Measurements from ENCODE around the gene INPP5K. TPM values are rescaled to one million over a fixed set of nuclear protein-coding genes. Genes with fewer than 3 reads are reported as not detected.

The INPP5K gene
- total RNA-seq, 1 experiment from 2014 or later = 29.4 TPM

- Histone ChIP-seq H3K14ac (ENCODE audit: insufficient read depth, low read length) (no peak overlapping the region; the same call in 1 of the 2 replicates), H2BK20ac (ENCODE audit: low read depth, low read length, poor library complexity, severe bottlenecking) (no peak overlapping the region), H4K20me1 (ENCODE audit: control insufficient read depth, insufficient read depth, insufficient read length) (no peaks in the 10 kb centered on the region), H2BK12ac (ENCODE audit: insufficient read length, low read depth, low read length) (no peak overlapping the region), H4K5ac (ENCODE audit: insufficient read length, low read depth, low read length) (no peak overlapping the region), H3T11ph (ENCODE audit: low read length) (no peak overlapping the region), H2AK5ac (ENCODE audit: insufficient read length, low read length) (no peak overlapping the region), H3K4me1 (ENCODE audit: insufficient read depth, low read length) (no peaks in the 10 kb centered on the region), H3K9me3 (ENCODE audit: control insufficient read depth, low read depth, low read length) (no peaks in the 10 kb centered on the region), H3K9ac (ENCODE audit: extremely low read depth, insufficient read length, low read length) (peak overlapping the region; percentile 27), H2BK5ac (ENCODE audit: insufficient read length, low read length) (no peak overlapping the region), H3K27me3 (ENCODE audit: insufficient read depth, low read length) (no peaks in the 10 kb centered on the region), H4K8ac (replicated peaks; ENCODE audit: insufficient read length, low read depth, low read length) (no peak overlapping the region), H3K79me2 (ENCODE audit: insufficient read depth, low read length) (no peaks in the 10 kb centered on the region), H3K18ac (ENCODE audit: insufficient read length, low read depth, low read length) (no peak overlapping the region), H2AFZ (ENCODE audit: low read length) (no peak overlapping the region), H2BK15ac (ENCODE audit: low read depth, low read length) (no peak overlapping the region), H3K27ac (ENCODE audit: insufficient read length, low read depth, low read length) (no peak overlapping the region), H3K4me2 (ENCODE audit: insufficient read depth, insufficient read length, low read length) (peak overlapping the region; percentile 86), H2BK120ac (ENCODE audit: low read depth, low read length, poor library complexity, severe bottlenecking) (no peak overlapping the region), H3K79me1 (ENCODE audit: insufficient read depth, low read depth, low read length, poor library complexity, severe bottlenecking) (no peaks in the 10 kb centered on the region), H3K56ac (ENCODE audit: insufficient read length, low read depth, low read length) (no peak overlapping the region), H4K91ac (ENCODE audit: insufficient read length, low read depth, low read length) (no peak overlapping the region), H3K4ac (ENCODE audit: low read depth, low read length) (no peak overlapping the region), H3K23me2 (ENCODE audit: insufficient read length, low read depth, low read length, poor library complexity, severe bottlenecking) (peaks cover 22% of the 10 kb centered on the region), H3K23ac (ENCODE audit: insufficient read length, low read depth, low read length) (no peak overlapping the region)
- WGBS (ENCODE audit: extremely low coverage, insufficient read length, low lambda C conversion rate) = no CpG with 5 or more reads among the region's 94 CpGs
- Mint-ChIP-seq H3K9me3 (peaks cover 0 to 3% of the 10 kb centered on the region in 2 experiments; a peak in 1 of 5 replicates), H3K36me3 (ENCODE audit: insufficient read depth in 1 of 3, low read depth in 3 of 3) (peaks cover 0 to 12% (median 3%) of the 10 kb centered on the region in 3 experiments; a peak in 3 of 7 replicates), H3K4me1 (peaks cover 21 to 30% of the 10 kb centered on the region in 2 experiments), H3K27me3 (ENCODE audit: low read depth) (peaks cover 2% of the 10 kb centered on the region; the same call in 1 of the 2 replicates), H3K4me3 (peak overlapping the region; percentile 88 to 91), H3K27ac (peak overlapping the region in 1 of 3 experiments; percentile 57; a peak in 2 of 7 replicates)
- TF ChIP-seq, protein P1, sequence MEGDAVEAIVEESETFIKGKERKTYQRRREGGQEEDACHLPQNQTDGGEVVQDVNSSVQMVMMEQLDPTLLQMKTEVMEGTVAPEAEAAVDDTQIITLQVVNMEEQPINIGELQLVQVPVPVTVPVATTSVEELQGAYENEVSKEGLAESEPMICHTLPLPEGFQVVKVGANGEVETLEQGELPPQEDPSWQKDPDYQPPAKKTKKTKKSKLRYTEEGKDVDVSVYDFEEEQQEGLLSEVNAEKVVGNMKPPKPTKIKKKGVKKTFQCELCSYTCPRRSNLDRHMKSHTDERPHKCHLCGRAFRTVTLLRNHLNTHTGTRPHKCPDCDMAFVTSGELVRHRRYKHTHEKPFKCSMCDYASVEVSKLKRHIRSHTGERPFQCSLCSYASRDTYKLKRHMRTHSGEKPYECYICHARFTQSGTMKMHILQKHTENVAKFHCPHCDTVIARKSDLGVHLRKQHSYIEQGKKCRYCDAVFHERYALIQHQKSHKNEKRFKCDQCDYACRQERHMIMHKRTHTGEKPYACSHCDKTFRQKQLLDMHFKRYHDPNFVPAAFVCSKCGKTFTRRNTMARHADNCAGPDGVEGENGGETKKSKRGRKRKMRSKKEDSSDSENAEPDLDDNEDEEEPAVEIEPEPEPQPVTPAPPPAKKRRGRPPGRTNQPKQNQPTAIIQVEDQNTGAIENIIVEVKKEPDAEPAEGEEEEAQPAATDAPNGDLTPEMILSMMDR (conservative IDR thresholded peaks at IDR 0.05) = no peak
- DNase-seq = no peak
These were observed 24.8 kb downstream of the INPP5K start for GRCh38 chr17:1491443-1492248.

Measured in H9 (cell line).